Measurements from ENCODE around the gene IGF2BP3.

DNA sequence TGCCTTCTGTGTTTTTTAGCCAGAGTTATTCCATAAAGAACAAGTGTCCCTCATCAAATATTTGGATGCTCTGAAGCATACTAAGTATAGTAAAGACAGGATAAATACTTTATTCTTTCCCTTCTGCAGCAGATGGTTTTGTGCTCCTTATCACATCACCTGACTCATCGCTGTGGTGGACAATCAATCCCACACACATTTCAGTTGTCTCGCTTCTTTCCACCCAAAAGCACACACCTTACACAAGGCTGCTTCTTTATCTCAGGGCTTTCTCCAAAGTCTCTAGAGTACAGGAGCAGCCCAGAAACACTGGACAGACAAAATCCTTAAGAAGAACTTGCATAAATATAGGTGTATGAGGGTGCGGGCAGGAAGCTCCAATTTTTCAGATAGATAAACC is 43.4 kb downstream of the IGF2BP3 start:
- TF ChIP-seq CTCF (IDR thresholded peaks at IDR 0.05) = no peak
- no peak for TF ChIP-seq POLR2A (IDR thresholded peaks at IDR 0.05)
